ENCODE data around the gene NEB. TPM values are rescaled to one million over a fixed set of nuclear protein-coding genes. Genes with fewer than 3 reads are reported as not detected.
"Not testable (repeated sequence)": the region's sequence is repeated elsewhere in the genome, so short reads cannot be mapped to it uniquely, and the experiment has no call there.

NEB gene
- polyA plus RNA-seq, 10 donors, result 639 to 1,786 (median 1,117) TPM

DNA sequence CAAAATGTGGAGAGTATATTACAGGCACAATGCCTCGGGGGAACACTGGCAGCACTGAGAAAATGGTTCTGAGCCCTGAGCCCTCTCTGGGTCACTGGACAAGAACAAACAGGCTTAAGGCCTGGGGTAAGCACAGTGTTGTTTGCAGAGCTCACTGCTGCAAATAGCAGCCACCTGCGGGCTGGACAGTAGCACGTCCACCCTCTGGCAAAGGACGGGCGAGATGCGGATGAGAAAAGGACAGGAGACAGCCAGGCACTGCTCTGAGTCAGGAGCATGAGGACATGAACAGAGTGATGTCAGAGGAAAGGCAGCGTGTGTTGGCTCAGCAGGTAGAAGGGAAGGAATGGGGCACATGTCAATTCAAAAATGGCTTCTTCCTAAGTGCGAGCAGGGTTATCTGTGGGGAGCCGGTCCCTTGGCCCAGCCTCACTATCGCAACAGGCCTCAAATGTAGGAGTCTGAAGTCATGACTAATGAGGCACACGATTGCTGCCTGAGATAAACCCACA, 25.9 kb upstream of the NEB start:
- peak in 1 of 3 donors; percentile 27 for DNase-seq

DNA sequence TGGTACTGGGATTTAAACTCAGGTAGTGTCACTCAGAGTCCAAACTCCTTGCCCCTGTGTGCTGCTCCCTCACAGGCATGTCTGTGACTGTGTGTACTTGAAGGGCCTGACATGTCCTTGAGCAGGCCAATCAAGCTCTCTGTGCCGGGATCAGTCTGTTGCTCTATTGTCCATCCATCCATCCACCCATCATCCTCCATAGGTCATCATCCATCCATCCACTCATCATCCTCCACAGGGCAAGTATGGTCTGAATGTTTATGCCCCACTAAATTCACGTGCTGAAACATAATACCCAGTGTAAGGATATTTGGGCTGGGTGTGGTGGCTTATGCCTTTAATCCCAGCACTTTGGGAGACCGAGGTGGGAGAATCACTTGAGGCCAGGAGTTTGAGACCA, 24.5 kb upstream of the NEB start:
- DNase-seq, result no peak

DNA sequence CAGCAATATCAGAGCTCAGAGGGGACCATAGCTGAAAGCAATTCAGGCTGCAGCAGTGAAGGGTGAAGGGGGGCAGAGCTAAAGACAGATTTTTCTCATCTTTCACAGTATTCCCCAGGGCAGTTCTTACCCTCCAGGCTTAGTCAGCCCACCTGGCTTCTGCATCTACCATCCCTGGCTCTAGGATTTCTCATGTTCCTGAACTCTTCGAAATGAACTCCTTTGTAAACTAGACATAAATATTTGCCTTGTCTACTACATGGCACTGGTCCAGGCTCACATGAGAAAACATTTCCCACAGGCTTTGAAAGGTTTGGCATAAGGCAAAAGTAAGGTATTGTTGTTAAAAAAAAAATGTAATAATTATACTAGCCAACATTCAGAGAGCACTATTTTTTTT, 23.6 kb upstream of the NEB start:
- no peak for DNase-seq

DNA sequence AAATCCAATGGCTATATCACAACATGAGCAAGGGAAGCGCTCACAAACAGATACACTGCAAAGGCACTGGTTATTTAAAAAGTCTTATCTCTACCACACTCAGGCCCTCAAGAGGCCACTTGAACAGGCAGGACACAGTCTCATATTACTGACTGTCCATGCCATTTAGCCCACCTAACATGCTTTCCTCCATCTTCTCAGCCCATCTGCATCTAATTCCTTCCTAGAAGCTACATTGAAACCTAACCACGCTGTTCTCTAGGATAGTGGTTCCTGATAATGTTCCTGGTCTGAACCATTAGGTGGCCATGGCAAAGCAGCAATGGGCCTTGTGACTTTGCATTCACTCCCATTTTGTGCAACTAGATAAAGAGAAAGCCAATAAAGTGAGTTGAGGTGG, 22.5 kb upstream of the NEB start:
- no peak for DNase-seq

DNA sequence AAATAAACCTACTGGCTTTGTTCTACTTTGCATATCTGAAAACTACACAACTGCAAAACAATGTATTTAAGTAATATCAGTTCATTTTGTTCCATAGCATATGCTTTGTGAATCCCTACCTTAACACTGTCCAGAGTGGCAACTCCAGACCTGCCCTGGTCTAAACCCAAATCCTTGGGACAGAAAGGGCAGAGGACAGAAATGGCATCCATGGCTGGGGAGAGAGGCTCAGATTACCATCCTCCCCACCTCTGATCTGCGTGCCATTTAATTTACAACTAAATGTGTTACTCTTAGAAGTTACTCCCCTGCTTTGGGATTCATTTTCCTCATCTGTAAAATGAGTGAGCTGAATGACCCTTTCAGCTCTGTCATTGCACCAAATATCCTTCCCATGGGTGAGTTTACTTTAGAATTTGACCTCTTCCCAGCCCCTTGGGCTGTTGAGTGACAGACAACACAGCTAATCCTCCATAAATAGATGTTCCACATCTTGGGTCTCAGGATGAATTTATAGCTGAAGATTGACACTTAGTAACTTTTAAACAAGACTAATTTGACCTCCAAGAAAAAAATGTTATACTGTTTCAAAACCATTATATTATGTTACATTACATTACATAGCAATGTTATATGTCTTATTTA, 20.1 kb upstream of the NEB start:
- DNase-seq, result no peak

DNA sequence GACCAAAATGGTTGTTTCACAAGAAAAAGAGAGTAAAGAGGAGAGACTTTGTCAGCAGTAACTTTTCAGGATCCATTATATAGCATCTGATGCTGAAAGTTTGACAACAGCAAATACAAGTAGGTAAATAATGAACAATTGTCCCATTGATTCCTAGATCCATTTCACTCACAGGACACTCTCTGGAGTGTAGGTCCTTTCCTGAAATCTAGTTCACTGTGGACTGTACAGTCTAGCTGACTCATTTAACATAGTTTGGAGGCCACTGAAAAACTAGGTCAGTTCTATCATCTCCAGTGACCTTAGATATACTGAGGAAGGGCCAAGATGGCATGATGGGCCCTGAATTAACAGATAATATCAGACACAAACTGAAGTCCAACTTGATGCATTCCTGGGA, 19.3 kb upstream of the NEB start:
- DNase-seq, result no peak

DNA sequence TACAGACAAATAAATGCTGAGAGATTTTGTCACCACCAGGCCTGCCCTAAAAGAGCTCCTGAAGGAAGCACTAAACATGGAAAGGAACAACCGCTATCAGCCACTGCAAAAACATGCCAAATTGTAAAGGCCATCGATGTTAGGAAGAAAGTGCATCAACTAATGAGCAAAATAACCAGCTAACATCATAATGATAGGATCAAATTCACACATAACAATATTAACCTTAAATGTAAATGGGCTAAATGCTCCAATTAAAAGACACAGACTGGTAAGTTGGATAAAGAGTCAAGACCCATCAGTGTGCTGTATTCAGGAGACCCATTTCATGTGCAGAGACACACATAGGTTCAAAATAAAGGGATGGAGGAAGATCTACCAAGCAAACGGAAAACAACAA, 11.0 kb upstream of the NEB start:
- DNase-seq, result not testable (repeated sequence)

DNA sequence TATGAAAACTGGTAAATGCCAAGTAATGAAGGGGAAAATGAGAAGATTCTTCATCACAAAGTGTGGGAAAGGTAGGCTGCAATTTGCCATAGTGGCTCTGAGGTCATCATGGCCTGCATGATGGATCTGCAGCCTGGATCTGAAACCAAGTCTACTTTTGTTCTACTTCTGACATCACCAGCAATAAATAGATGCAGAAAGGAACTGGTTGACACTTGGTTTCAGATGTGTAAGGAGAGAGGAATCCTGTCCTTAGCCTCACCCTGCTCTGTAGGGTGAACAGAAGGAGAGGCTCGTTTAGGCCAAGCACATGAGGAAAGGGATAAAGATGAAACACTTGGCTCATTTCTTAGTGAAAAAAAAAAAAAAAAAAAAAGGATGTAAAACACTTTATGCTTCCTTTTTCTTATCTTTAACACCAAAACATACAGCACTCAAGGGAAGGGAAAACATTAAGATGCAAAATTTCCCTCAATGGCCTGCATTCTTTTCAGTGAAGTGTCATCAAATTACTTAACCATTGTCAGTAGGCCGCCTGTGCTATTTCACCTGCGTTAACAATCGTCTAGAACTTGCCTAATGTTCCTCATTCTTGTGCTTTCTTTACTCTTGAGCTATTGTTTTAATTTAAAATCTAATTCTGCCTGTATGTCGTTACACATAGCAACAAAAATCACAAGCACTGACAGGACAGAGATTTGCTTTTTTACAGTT, 3.9 kb downstream of the NEB start:
- DNase-seq, result peak; percentile 18 to 41 (median 25)

DNA sequence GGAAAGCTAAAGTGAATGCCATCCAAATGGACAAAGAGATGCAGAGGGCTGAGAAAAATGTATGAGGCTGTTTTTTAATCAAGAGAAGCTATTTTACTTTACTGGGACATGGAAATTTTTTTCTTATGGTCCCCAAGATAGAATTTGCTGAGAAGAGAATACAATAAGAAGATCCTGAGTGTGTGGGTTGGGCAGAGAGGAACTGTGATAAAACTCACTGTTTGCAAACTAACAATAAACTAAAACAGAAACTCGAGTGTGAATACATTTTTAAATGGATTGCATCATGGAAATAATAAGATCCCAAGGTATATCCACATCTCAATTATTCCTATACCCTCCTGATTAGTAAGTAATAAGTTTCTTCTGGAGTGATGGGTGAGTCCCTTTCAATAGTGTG, 4.4 kb downstream of the NEB start:
- DNase-seq, result no peak

DNA sequence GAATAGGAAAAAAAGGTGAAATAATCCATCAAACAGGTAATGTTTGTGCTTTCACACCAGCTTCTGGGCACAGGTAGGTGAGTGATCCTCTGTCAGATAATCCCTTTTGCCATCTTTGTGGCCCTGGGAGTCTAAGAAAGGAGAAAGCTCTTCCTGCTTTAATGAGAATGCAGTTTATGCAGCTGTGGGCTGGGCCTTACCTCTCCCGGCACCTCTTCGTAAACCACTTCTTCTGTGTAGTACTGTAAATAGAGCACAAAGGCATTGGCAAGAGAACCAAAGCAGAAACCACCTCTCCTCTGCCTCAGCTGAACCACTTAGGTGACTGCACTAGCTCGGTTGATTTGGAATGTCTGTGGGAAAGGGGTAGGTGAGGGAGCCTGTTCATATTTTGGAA, 4.9 kb downstream of the NEB start:
- DNase-seq, result no peak

DNA sequence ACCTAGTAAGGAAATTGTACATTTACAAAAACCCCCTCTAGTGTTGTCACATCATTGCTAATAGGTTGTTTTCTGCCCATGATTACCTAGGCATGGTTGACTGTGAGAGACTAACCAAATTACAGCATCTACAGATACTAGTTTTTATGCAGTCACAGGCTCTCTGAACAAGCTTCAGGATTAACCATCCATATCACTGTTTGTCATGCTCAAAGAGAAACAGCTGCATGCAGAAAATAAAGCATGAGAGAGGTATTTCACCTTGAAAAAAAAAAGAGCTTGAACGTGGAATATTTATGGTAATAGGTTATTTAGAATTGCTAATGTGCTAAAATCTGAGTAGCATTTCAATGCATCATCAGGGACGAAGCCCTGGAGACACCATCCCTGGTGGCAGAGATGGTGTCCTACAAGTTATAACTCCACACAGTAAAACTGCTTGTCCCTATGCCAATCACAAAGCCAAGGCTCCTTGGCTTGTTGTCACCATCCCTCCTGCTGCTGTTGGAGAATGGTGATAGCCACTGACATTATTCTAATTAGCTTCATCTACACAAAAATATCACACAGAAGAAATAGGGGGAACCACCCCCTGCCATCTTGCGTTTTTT, 5.4 kb downstream of the NEB start:
- no peak for DNase-seq

DNA sequence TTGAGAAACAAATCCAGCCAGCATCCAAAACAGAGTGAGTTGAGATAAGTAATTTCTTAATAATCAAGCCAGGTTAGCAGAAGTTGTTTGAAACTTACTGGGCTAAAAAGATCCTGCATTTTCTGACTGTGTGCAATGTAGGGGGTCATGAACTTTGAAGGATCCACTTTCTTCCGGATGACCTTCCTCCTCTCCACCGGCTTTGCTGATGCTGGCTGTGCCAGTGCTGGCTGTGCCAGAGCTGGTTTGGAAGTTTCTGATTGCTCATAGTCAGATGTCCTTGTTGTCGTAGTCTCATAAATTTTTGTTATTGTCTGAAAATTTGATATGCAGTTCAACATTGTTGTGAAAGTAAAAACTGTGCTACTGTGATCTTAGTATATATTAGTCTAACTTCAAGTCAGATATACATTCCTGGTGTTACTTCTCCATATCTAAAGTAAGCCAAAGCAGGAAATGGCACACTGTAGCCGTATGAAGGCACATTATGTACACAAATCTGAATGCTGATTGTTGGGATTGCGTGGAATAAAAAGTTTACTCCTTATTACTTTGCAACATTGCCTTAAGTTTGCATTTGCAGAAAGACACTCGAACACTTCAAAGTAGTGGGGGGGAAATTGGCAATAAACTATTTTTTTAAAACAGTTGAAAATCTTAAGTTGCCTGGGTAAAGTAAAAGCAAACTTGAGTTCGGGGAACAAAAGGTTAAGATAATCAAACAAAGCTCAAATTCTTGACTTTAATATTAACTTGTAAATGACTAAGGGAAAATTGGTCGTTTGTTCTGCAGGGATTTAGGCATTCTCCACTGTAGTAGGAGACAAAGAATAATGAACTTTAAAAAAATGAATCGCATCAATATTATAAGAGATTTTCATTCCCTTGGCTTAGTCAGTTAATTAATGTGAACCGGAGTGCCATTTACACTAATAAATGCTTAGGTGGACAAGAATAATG, 6.4 kb downstream of the NEB start:
- no peak for DNase-seq

DNA sequence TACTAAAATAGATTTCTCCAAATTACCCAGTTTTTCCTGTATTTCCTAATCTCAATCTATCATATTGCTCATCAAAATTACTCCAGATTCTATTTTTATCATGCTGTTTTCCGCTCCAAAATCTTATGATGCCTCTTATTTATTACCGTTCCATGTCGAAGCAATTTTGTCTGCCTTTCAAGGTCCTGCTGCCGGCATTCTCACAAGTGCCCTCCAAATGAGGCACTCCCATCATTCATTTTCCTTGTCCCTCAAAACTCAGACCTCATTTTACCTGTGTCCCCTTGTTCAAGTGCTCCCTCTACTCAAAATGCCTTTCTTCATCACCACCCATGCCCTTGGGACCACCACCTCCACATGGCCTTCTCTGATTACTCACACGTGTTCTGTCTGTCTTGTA, 13.1 kb downstream of the NEB start:
- no peak for DNase-seq

DNA sequence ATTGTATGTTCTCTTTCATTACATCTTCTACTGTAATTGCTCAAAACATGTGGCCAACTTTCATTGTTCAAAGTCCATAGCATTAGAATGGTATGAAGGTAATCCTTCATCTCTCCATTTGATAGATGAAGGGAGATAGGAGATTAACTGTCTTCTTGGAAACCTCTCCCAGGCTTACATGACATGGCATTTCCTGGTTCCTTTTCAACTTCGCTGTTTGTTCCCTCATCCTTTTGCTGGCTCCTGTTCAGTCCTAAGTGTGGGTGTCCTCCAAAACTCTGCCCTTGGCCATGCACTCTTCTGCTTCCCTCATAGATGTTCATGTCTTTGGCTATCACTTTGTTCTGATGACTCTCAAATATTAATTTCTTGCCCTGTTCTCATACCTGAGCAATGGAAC, 13.8 kb downstream of the NEB start:
- DNase-seq, result no peak

DNA sequence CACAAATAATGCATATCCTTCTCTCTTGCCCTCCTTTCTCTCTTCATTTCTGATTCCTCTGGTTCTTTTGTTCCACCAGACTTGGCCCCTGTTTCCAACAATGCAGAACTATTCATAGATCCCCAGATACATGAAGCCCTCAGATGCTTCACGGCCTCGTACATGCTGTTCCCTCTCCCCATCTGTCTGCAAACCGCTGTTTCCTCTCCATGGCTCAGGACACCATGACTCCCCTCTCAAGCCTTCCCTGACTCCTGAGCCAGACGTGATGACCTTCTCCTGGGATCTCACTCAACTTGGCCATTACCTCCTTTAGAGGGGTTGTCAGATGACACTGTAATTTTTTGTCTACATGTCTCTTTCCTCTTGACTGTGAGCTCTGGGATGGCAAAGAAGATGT, 15.5 kb downstream of the NEB start:
- no peak for DNase-seq

DNA sequence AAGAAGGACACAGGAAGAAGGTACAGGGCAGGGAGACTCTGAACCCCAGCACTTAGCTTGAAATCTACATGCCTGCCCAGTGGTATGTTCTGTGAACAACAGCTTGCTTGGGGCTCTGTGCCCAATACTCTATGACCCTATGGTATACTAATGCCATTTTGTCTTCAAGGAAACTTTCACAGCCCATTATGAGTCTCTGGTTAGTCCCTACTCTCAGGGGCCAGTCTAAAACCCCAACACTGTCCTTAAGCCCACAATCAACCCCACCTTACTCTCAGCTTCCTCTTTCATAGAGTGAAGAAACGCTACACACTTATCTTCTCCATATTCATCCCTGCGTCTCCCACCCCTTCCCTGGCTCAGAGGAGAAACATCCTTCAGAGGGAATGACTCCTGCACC, 16.0 kb downstream of the NEB start:
- no peak for DNase-seq

DNA sequence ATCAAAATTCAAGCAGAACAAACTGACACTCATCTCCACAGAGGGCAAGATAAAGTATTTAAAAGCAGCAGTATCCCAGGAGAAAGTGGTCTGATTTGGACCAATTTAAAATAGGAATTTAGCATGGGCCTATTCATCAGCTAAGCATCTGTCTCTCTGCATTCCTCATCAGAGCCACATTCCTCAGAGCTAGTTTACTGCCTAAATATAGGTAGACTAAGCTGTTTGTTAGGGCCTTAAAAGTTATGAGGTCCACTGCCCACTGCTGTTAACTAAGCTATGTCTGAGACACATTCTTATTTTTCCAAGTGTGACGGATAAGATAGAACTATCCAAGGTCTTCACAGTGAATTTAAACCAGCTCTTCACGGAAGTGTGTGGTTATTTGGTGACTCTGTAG, 17.6 kb downstream of the NEB start:
- no peak for DNase-seq

DNA sequence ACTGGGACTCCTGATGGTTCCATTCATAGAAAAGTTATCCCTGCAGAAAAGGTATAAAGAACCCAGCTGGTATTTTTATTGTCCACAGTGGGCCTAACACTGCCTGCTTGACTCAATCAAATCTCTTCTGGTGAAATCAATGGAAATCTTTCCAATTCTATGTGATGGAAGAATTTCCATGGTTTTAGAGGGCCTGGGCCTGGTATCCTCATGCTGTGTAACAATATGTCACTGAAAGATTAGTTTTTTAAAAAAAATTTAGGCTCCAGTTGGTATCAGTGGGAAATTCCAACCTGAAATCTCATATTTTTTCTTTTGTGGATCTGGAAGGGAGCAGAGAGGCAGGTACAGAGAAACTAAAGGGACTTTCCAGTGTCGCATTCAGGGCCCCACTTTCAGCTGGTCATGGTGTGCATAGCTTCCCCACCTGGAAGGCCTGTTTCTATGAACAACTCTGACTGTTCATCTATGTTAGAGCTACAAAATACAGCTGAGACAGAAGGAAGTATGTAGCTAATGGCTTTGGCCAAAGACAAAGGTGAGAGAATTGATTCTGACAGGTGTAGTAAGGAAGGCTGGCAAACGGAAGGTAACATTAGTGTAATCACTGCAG, 20.9 kb downstream of the NEB start:
- no peak for DNase-seq

DNA sequence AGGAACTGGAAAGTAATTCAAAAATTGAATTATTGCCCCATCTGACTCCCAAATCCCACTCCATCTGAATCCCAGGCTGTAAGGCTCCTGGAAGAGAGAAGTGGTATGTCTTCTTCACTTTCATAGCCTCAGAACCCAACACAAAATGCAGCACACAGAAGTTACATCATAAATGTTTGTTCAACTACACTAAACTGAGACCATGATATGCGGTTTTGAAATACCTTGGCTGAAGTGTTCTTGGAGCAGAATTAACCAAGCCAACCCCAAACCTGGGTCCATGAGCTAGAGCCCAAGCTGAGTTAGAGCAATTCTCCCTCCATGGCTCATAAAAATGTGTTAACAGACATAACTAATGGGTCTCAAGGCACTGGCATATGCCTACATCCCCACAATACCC, 23.3 kb downstream of the NEB start:
- DNase-seq, result no peak

DNA sequence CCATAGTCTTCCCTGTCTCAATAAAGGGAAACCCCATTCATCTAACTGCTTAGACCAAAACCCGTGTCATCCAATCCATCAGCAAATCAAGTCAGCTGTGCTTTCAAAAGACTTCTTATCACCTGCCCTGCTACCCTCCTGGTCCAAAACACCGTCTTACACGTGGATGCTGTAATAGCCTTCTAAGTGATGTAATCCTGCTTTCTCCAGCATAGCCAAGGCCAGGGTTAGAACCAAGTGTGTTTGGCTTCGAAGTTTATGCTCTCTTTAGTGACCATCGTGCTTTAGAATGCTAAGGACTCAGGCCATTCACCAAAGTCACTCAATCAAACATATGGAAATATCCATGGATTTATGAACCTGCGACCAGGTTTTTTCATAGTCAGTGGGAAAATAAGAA, 25.5 kb downstream of the NEB start:
- DNase-seq, result no peak

DNA sequence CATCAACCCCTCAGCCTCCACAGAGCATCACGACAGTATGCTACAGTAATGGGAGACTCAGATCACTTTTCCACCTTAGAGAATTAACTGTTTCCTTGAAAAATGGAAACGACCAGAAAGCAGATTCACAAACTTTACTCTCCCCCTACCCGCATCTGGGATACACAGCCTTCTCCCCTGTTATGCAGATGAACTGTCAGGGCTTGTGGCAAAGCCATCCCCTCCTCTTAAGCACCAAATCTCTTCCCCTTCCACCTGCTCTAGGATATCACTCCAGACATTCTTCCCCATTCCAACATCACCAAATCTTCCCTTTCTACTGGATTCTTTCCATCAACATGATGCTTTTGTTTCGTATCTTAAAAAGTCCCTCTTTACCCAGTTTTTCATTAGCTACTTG, 26.4 kb downstream of the NEB start:
- no peak for DNase-seq

Data from muscle of back (tissue), 11 donors.